Measurements from ENCODE around the gene FAM124B. TPM values are rescaled to one million over a fixed set of nuclear protein-coding genes. Genes with fewer than 3 reads are reported as not detected.

Gene FAM124B
- total and polyA plus RNA-seq, 2 donors (not counting 1 experiment from before 2014, with no cell fraction given), result not detected

DNA sequence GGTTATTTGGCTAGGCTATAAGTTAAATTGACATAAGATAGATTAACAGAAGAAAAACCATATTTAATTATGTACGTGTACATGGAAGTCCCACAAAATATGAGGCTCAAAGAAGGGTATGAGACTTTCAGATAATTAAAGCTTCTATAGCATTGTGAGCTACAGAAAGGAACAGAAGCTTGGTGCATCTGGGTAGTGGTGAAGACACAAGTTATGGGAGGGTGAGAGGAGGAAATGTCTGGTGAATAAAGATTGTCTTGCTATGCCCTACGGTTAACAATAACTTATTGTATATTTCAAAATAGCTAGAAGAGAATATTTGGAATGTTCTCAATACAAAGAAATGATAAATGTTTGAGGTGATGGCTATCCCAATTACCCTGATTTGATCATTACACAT is 6.8 kb upstream of the FAM124B start:
- H3K79me2 ChIP-seq (ENCODE audit: control insufficient read depth, insufficient read depth, low read length), result no peaks in the 10 kb centered on the region
- H3K27me3 ChIP-seq (ENCODE audit: control insufficient read depth, insufficient read depth, low read length), result no peaks in the 10 kb centered on the region
- no peak overlapping the region for H3K27ac ChIP-seq (ENCODE audit: insufficient read depth, low read length)
- no peak overlapping the region for H2AFZ ChIP-seq (ENCODE audit: low read length)
- no peak overlapping the region for H3K9ac ChIP-seq (ENCODE audit: insufficient read depth, low read length)
- no peaks in the 10 kb centered on the region for H3K36me3 ChIP-seq (ENCODE audit: control insufficient read depth, insufficient read depth, low read length)
- no peak overlapping the region for H3K4me2 ChIP-seq (ENCODE audit: extremely low read depth, insufficient read depth, low read length)
- TF ChIP-seq, protein P1, sequence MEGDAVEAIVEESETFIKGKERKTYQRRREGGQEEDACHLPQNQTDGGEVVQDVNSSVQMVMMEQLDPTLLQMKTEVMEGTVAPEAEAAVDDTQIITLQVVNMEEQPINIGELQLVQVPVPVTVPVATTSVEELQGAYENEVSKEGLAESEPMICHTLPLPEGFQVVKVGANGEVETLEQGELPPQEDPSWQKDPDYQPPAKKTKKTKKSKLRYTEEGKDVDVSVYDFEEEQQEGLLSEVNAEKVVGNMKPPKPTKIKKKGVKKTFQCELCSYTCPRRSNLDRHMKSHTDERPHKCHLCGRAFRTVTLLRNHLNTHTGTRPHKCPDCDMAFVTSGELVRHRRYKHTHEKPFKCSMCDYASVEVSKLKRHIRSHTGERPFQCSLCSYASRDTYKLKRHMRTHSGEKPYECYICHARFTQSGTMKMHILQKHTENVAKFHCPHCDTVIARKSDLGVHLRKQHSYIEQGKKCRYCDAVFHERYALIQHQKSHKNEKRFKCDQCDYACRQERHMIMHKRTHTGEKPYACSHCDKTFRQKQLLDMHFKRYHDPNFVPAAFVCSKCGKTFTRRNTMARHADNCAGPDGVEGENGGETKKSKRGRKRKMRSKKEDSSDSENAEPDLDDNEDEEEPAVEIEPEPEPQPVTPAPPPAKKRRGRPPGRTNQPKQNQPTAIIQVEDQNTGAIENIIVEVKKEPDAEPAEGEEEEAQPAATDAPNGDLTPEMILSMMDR (conservative IDR thresholded peaks at IDR 0.05 in 1 of 2, IDR thresholded peaks at IDR 0.05 in 1 of 2; ENCODE audit: low read depth in 1 of 2, low read length in 2 of 2), result no peak
- no peak for TF ChIP-seq EZH2 (IDR thresholded peaks at IDR 0.05; ENCODE audit: low read length, missing control alignments)
- no peaks in the 10 kb centered on the region for H4K20me1 ChIP-seq (ENCODE audit: control insufficient read depth, extremely low read depth, insufficient read depth, low read length)
- H3K4me1 ChIP-seq (ENCODE audit: control insufficient read depth, extremely low read depth, insufficient read depth, low read length), result peaks cover 2% of the 10 kb centered on the region
- H3K4me3 ChIP-seq (replicated peaks in 1 of 4; ENCODE audit: control extremely low read depth in 1 of 4, insufficient read depth in 1 of 4, low read depth in 3 of 4, low read length in 4 of 4), result no peak overlapping the region
- DNase-seq (ENCODE audit: low read depth in 2 of 2), result no peak
- no peaks in the 10 kb centered on the region for H3K9me3 ChIP-seq (ENCODE audit: control insufficient read depth, insufficient read depth, low read depth, low read length)

DNA sequence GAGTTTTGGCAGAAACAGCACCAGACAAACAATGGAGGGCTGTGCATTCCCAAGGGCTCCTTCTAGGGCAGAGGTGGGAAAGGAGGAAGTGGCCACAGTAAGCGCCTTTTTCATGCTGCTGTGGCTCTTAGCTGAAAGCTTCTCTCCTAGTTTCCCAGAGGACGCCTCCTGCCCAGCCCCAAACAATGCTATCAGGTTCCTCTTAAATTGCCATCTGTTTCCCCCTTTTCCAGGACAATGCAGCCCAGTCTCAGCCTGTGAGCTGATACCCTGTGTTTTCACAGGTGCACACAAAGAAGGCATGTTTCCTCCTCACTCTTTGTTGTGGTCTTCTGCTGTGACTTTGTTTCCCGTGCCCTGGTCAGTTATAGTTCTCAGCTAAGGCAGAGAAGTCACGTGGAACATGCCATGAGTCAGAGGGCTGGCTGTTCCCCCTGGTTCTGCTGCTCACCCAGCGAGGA is 5.4 kb upstream of the FAM124B start:
- DNase-seq (ENCODE audit: low read depth in 2 of 2), result no peak
- no peak overlapping the region for H3K4me2 ChIP-seq (ENCODE audit: extremely low read depth, insufficient read depth, low read length)
- TF ChIP-seq EZH2 (IDR thresholded peaks at IDR 0.05; ENCODE audit: low read length, missing control alignments), result no peak
- TF ChIP-seq, protein P1 (conservative IDR thresholded peaks at IDR 0.05 in 1 of 2, IDR thresholded peaks at IDR 0.05 in 1 of 2; ENCODE audit: low read depth in 1 of 2, low read length in 2 of 2), result no peak
- no peaks in the 10 kb centered on the region for H3K36me3 ChIP-seq (ENCODE audit: control insufficient read depth, insufficient read depth, low read length)
- H3K4me3 ChIP-seq (replicated peaks in 1 of 4; ENCODE audit: control extremely low read depth in 1 of 4, insufficient read depth in 1 of 4, low read depth in 3 of 4, low read length in 4 of 4), result no peak overlapping the region
- H3K4me1 ChIP-seq (ENCODE audit: control insufficient read depth, extremely low read depth, insufficient read depth, low read length), result no peaks in the 10 kb centered on the region
- no peaks in the 10 kb centered on the region for H3K27me3 ChIP-seq (ENCODE audit: control insufficient read depth, insufficient read depth, low read length)
- H3K9ac ChIP-seq (ENCODE audit: insufficient read depth, low read length), result no peak overlapping the region
- no peak overlapping the region for H2AFZ ChIP-seq (ENCODE audit: low read length)
- H3K9me3 ChIP-seq (ENCODE audit: control insufficient read depth, insufficient read depth, low read depth, low read length), result no peaks in the 10 kb centered on the region
- no peaks in the 10 kb centered on the region for H4K20me1 ChIP-seq (ENCODE audit: control insufficient read depth, extremely low read depth, insufficient read depth, low read length)
- H3K27ac ChIP-seq (ENCODE audit: insufficient read depth, low read length), result no peak overlapping the region
- no peaks in the 10 kb centered on the region for H3K79me2 ChIP-seq (ENCODE audit: control insufficient read depth, insufficient read depth, low read length)

GRCh38 chr2:224405841-224406370 is 4.0 kb upstream of the FAM124B start:
- TF ChIP-seq EZH2 (IDR thresholded peaks at IDR 0.05; ENCODE audit: low read length, missing control alignments), result no peak
- TF ChIP-seq, protein P1 (conservative IDR thresholded peaks at IDR 0.05 in 1 of 2, IDR thresholded peaks at IDR 0.05 in 1 of 2; ENCODE audit: low read depth in 1 of 2, low read length in 2 of 2), result no peak
- Histone ChIP-seq H3K79me2 (ENCODE audit: control insufficient read depth, insufficient read depth, low read length) (no peaks in the 10 kb centered on the region), H3K36me3 (ENCODE audit: control insufficient read depth, insufficient read depth, low read length) (no peaks in the 10 kb centered on the region), H3K4me2 (ENCODE audit: extremely low read depth, insufficient read depth, low read length) (no peak overlapping the region), H3K27me3 (ENCODE audit: control insufficient read depth, insufficient read depth, low read length) (no peaks in the 10 kb centered on the region), H3K9ac (ENCODE audit: insufficient read depth, low read length) (no peak overlapping the region), H3K9me3 (ENCODE audit: control insufficient read depth, insufficient read depth, low read depth, low read length) (no peaks in the 10 kb centered on the region), H3K4me3 (replicated peaks in 1 of 4; ENCODE audit: control extremely low read depth in 1 of 4, insufficient read depth in 1 of 4, low read depth in 3 of 4, low read length in 4 of 4) (no peak overlapping the region), H3K27ac (ENCODE audit: insufficient read depth, low read length) (no peak overlapping the region), H3K4me1 (ENCODE audit: control insufficient read depth, extremely low read depth, insufficient read depth, low read length) (no peaks in the 10 kb centered on the region), H2AFZ (ENCODE audit: low read length) (no peak overlapping the region), H4K20me1 (ENCODE audit: control insufficient read depth, extremely low read depth, insufficient read depth, low read length) (no peaks in the 10 kb centered on the region)
- no peak for DNase-seq (ENCODE audit: low read depth in 2 of 2)

Data from fibroblast of lung (primary cell).